H9 (cell line): ENCODE results near the gene S100A7A. TPM values are rescaled to one million over a fixed set of nuclear protein-coding genes. Genes with fewer than 3 reads are reported as not detected.

Experiments
- DNase-seq: peaks from one replicate; pipeline ENCODE4 v3.0.0-alpha.2; 2017
- H2AFZ ChIP-seq: one replicate; pipeline ENCODE4 v1.6.1; 2013; ENCODE audit warnings: mild to moderate bottlenecking, low read length, control low read depth, moderate library complexity
- H2AK5ac ChIP-seq: 2 replicates; pipeline ENCODE4 v1.6.1; 2013; ENCODE audit warnings: low read length, control low read depth, mixed read lengths; ENCODE audit not compliant: insufficient read length
- H2BK120ac ChIP-seq: one replicate; pipeline ENCODE4 v1.6.1; 2013; ENCODE audit warnings: low read depth, mild to moderate bottlenecking, low read length, control low read depth, inconsistent platforms; ENCODE audit not compliant: poor library complexity, severe bottlenecking
- H2BK12ac ChIP-seq: 2 replicates; pipeline ENCODE4 v1.6.1; 2013; ENCODE audit warnings: low read length, control low read depth, mixed read lengths, low read depth; ENCODE audit not compliant: insufficient read length
- H2BK15ac ChIP-seq: 2 replicates; pipeline ENCODE4 v1.6.1; 2013; ENCODE audit warnings: low read depth, low read length, control low read depth
- H2BK20ac ChIP-seq: one replicate; pipeline ENCODE4 v1.6.1; 2013; ENCODE audit warnings: low read depth, mild to moderate bottlenecking, low read length, control low read depth, inconsistent platforms; ENCODE audit not compliant: poor library complexity, severe bottlenecking
- H2BK5ac ChIP-seq: 2 replicates; pipeline ENCODE4 v1.6.1; 2013; ENCODE audit warnings: low read length, control low read depth, mixed read lengths; ENCODE audit not compliant: insufficient read length
- H3K14ac ChIP-seq: 2 replicates; pipeline ENCODE4 v1.6.1; 2013; ENCODE audit warnings: low read length, control low read depth; ENCODE audit not compliant: insufficient read depth
- H3K18ac ChIP-seq: 2 replicates; pipeline ENCODE4 v1.6.1; 2013; ENCODE audit warnings: low read depth, mild to moderate bottlenecking, mixed read lengths, low read length, control low read depth; ENCODE audit not compliant: insufficient read length
- H3K23ac ChIP-seq: 2 replicates; pipeline ENCODE4 v1.6.1; 2013; ENCODE audit warnings: low read length, control low read depth, mixed read lengths, low read depth; ENCODE audit not compliant: insufficient read length
- H3K23me2 ChIP-seq: 2 replicates; pipeline ENCODE4 v1.6.1; 2013; ENCODE audit warnings: low read depth, mild to moderate bottlenecking, mixed read lengths, low read length, control low read depth; ENCODE audit not compliant: insufficient read length, poor library complexity, severe bottlenecking
- H3K27ac ChIP-seq: 2 replicates; pipeline ENCODE4 v1.5.1; 2013; ENCODE audit warnings: low read length, control low read depth, mixed read lengths, low read depth; ENCODE audit not compliant: insufficient read length
- H3K27me3 ChIP-seq: 2 replicates; pipeline ENCODE4 v1.6.1; 2013; ENCODE audit warnings: low read length, control low read depth, inconsistent platforms; ENCODE audit not compliant: insufficient read depth
- H3K4ac ChIP-seq: 2 replicates; pipeline ENCODE4 v1.6.1; 2013; ENCODE audit warnings: low read depth, mild to moderate bottlenecking, control low read depth, inconsistent platforms, low read length, moderate library complexity
- H3K4me1 ChIP-seq: 2 replicates; pipeline ENCODE4 v1.6.1; 2013; ENCODE audit warnings: low read length, control low read depth, inconsistent platforms; ENCODE audit not compliant: insufficient read depth
- H3K4me2 ChIP-seq: 2 replicates; pipeline ENCODE4 v1.6.1; 2013; ENCODE audit warnings: low read length, control low read depth, mixed read lengths; ENCODE audit not compliant: insufficient read length, insufficient read depth
- H3K56ac ChIP-seq: 2 replicates; pipeline ENCODE4 v1.6.1; 2013; ENCODE audit warnings: low read depth, mild to moderate bottlenecking, mixed read lengths, low read length, control low read depth; ENCODE audit not compliant: insufficient read length
- H3K79me1 ChIP-seq: 2 replicates; pipeline ENCODE4 v1.6.1; 2013; ENCODE audit warnings: low read depth, mild to moderate bottlenecking, moderate library complexity, low read length, control low read depth, inconsistent platforms; ENCODE audit not compliant: insufficient read depth, poor library complexity, severe bottlenecking
- H3K79me2 ChIP-seq: 2 replicates; pipeline ENCODE4 v1.6.1; 2013; ENCODE audit warnings: low read length, control low read depth, inconsistent platforms; ENCODE audit not compliant: insufficient read depth
- H3K9ac ChIP-seq: 2 replicates; pipeline ENCODE4 v1.6.1; 2013; ENCODE audit warnings: low read length, control low read depth, mixed read lengths; ENCODE audit not compliant: insufficient read length; ENCODE audit errors: extremely low read depth
- H3K9me3 ChIP-seq: one replicate; pipeline ENCODE4 v1.6.1; 2013; ENCODE audit warnings: low read depth, low read length, inconsistent platforms; ENCODE audit not compliant: control insufficient read depth
- H3T11ph ChIP-seq: one replicate; pipeline ENCODE4 v1.6.1; 2013; ENCODE audit warnings: mild to moderate bottlenecking, low read length, control low read depth, inconsistent platforms
- H4K20me1 ChIP-seq: one replicate; pipeline ENCODE4 v1.6.1; 2013; ENCODE audit not compliant: control insufficient read depth, insufficient read length, insufficient read depth
- H4K5ac ChIP-seq: 2 replicates; pipeline ENCODE4 v1.6.1; 2013; ENCODE audit warnings: low read depth, mild to moderate bottlenecking, mixed read lengths, low read length, control low read depth; ENCODE audit not compliant: insufficient read length
- H4K8ac ChIP-seq: replicated peaks from 2 replicates; pipeline ENCODE4 v1.6.1; 2013; ENCODE audit warnings: low read length, control low read depth, mixed read lengths, low read depth; ENCODE audit not compliant: insufficient read length
- H4K91ac ChIP-seq: 2 replicates; pipeline ENCODE4 v1.6.1; 2013; ENCODE audit warnings: low read depth, mild to moderate bottlenecking, moderate library complexity, mixed read lengths, low read length, control low read depth; ENCODE audit not compliant: insufficient read length
- H3K27ac Mint-ChIP-seq, 3 experiments: 2 replicates in 2 of 3; 3 replicates in 1 of 3; pipeline ENCODE4 v1.8.0; 2020 to 2021; ENCODE audit warnings: mixed read lengths in 3 of 3, mild to moderate bottlenecking in 1 of 3, moderate library complexity in 1 of 3
- H3K27me3 Mint-ChIP-seq: 2 replicates; pipeline ENCODE4 v1.8.0; 2021; ENCODE audit warnings: low read depth, mild to moderate bottlenecking, moderate library complexity, mixed read lengths
- H3K36me3 Mint-ChIP-seq, 3 experiments: 2 replicates in 2 of 3; 3 replicates in 1 of 3; pipeline ENCODE4 v1.8.0; 2020 to 2021; ENCODE audit warnings: low read depth in 3 of 3, mixed read lengths in 3 of 3; ENCODE audit not compliant: insufficient read depth in 1 of 3
- H3K4me1 Mint-ChIP-seq, 2 experiments: 2 replicates each; pipeline ENCODE4 v1.8.0; 2020; ENCODE audit warnings: mixed read lengths in 2 of 2
- H3K4me3 Mint-ChIP-seq, 2 experiments: 2 replicates in 1 of 2; 3 replicates in 1 of 2; pipeline ENCODE4 v1.8.0; 2020 to 2021; ENCODE audit warnings: mild to moderate bottlenecking in 2 of 2, mixed read lengths in 2 of 2, moderate library complexity in 1 of 2
- H3K9me3 Mint-ChIP-seq, 2 experiments: 2 replicates in 1 of 2; 3 replicates in 1 of 2; pipeline ENCODE4 v1.8.0; 2020; ENCODE audit warnings: mild to moderate bottlenecking in 2 of 2, mixed read lengths in 2 of 2, moderate library complexity in 1 of 2
- WGBS: extraction: QIAGEN DNeasy Blood & Tissue Kit; methylation state at CpG from one replicate; pipeline ENCODE4 v1.1.7; 2013; ENCODE audit warnings: missing lambda C conversion rate, low lambda C conversion rate, mixed read lengths; ENCODE audit not compliant: insufficient read length; ENCODE audit errors: extremely low coverage; 5-methylcytosine and 5-hydroxymethylcytosine counted together
- total RNA-seq: library from RNA; stranded (reverse); gene quantifications from 2 replicates; pipeline ENCODE4 v1.2.1, GENCODE V29; 2021
- TF ChIP-seq, protein P1 (sequence below): fragments of 200-600 bp; sonication (generic); conservative IDR thresholded peaks from 3 replicates; pipeline ENCODE4 v1.8.0; 2021; ENCODE audit warnings: antibody characterized with exemption, mild to moderate bottlenecking

The S100A7A gene
- total RNA-seq, 1 experiment from 2014 or later = not detected

DNA sequence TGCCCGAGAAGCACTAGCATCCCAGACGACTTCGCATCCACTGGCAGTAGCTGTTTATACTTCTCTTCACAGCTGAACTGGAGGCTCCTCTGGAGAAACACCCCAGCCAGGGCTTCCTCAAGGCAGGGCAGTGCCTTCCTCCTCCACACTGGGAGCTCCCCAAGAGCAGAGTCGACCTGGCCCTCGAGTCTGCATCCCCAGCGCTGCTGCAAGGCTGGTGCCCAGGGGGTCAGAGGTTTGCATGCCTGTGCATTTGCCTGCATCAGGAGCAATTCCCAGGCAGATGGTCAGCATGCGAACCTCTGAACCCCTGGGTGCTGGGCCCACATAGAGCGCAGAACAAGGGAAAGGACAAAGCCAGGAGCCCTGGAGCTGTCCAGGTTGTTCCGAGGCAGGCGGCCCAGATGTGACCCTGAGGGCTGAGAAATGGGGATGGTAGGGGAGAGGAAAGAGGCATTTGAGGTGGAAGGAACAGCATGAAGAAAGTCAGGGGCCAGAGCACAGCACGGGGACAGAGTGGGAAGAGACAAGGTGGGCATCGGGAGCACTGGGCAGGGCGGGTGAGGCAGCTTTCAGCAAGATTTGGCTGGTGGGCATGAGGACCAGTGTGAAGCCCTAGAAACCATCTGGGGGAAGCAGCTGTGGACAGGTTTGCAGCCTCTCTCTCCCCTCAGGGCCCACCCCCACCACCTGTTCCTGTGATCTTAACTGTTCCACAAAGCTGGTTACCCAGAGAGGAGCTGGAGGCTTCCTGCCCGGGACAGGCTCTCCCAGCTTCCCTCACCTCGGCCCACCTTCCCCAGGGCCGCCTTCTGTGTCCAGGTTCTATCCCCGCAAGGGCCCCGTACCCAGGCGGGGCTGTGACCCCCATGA, 19.0 kb upstream of the S100A7A start:
- Histone ChIP-seq H2AFZ (no peak overlapping the region), H4K91ac (no peak overlapping the region), H4K20me1 (no peaks in the 10 kb centered on the region), H3K79me2 (no peaks in the 10 kb centered on the region), H2BK20ac (no peak overlapping the region), H2BK15ac (no peak overlapping the region), H3K4me2 (no peak overlapping the region), H3K79me1 (no peaks in the 10 kb centered on the region), H3K18ac (no peak overlapping the region), H2BK120ac (no peak overlapping the region), H3K23me2 (no peaks in the 10 kb centered on the region), H4K8ac (no peak overlapping the region), H3K4me1 (peaks cover 3% of the 10 kb centered on the region; the same call in 1 of the 2 replicates), H3T11ph (no peak overlapping the region), H2BK5ac (no peak overlapping the region), H2BK12ac (no peak overlapping the region), H3K27ac (no peak overlapping the region), H4K5ac (no peak overlapping the region), H3K4ac (no peak overlapping the region), H3K9ac (no peak overlapping the region), H3K23ac (no peak overlapping the region), H3K14ac (no peak overlapping the region; the same call in 1 of the 2 replicates), H2AK5ac (no peak overlapping the region), H3K27me3 (no peaks in the 10 kb centered on the region), H3K56ac (no peak overlapping the region), H3K9me3 (no peaks in the 10 kb centered on the region)
- no peak overlapping the region for H3K4me3 Mint-ChIP-seq
- peaks cover 6 to 8% of the 10 kb centered on the region in 2 experiments; a peak in 3 of 4 replicates for H3K4me1 Mint-ChIP-seq
- H3K9me3 Mint-ChIP-seq = no peaks in the 10 kb centered on the region
- no peak overlapping the region for H3K27ac Mint-ChIP-seq
- peaks cover 9% of the 10 kb centered on the region for H3K27me3 Mint-ChIP-seq
- no peaks in the 10 kb centered on the region; a peak in 1 of 7 replicates for H3K36me3 Mint-ChIP-seq
- no CpG with 5 or more reads among the region's 19 CpGs for WGBS
- peak; percentile 15 for DNase-seq
- TF ChIP-seq, protein P1, sequence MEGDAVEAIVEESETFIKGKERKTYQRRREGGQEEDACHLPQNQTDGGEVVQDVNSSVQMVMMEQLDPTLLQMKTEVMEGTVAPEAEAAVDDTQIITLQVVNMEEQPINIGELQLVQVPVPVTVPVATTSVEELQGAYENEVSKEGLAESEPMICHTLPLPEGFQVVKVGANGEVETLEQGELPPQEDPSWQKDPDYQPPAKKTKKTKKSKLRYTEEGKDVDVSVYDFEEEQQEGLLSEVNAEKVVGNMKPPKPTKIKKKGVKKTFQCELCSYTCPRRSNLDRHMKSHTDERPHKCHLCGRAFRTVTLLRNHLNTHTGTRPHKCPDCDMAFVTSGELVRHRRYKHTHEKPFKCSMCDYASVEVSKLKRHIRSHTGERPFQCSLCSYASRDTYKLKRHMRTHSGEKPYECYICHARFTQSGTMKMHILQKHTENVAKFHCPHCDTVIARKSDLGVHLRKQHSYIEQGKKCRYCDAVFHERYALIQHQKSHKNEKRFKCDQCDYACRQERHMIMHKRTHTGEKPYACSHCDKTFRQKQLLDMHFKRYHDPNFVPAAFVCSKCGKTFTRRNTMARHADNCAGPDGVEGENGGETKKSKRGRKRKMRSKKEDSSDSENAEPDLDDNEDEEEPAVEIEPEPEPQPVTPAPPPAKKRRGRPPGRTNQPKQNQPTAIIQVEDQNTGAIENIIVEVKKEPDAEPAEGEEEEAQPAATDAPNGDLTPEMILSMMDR = no peak
